SK-N-SH (cell line): ENCODE measurements around the gene TBC1D2B. TPM values are rescaled to one million over a fixed set of nuclear protein-coding genes. Genes with fewer than 3 reads are reported as not detected.

Source experiments
- CTCF ChIA-PET: fragments of 300-600, 350-600 bp; formaldehyde crosslinking; extraction: SDS; loops from one replicate; lab custom pipeline; 2021; lab: Yijun Ruan, JAX
- POLR2A ChIA-PET: fragments of 350-600 bp; sonication (Branson Sonifier 250); formaldehyde crosslinking; extraction: SDS; loops from one replicate; lab custom pipeline; 2020; ENCODE audit warnings: antibody characterized with exemption, inconsistent platforms; lab: Yijun Ruan, JAX
- DNase-seq: peaks from one replicate; pipeline ENCODE4 v3.0.0; 2012
- H2AFZ ChIP-seq: fragments of 200-600 bp; sonication (generic); 2 replicates; pipeline ENCODE4 v1.8.1; 2016; ENCODE audit warnings: antibody characterized with exemption, mild to moderate bottlenecking, low read depth
- H3F3A ChIP-seq: fragments of 200-600 bp; sonication (generic); replicated peaks from 2 replicates; pipeline ENCODE3; 2016; ENCODE audit warnings: antibody characterized with exemption, mild to moderate bottlenecking; ENCODE audit not compliant: insufficient read depth
- H3K27ac ChIP-seq, 2 experiments: fragments of 200-500 bp in 1 of 2; fragments of 200-600 bp in 1 of 2; sonication (Bioruptor generic) in 1 of 2; sonication (generic), shearing (Covaris generic) in 1 of 2; 2 replicates each; pipeline versions ENCODE4 v1.5.1 to v1.6.1; 2014 to 2016; ENCODE audit warnings: low read depth in 2 of 2, inconsistent platforms in 1 of 2, low read length in 1 of 2, mild to moderate bottlenecking in 1 of 2, mixed read lengths in 1 of 2
- H3K27me3 ChIP-seq: fragments of 200-600 bp; sonication (generic), shearing (Covaris generic); 2 replicates; pipeline ENCODE4 v1.6.1; 2016; ENCODE audit warnings: mixed run types; ENCODE audit not compliant: insufficient read depth
- H3K36me3 ChIP-seq, 2 experiments: fragments of 200-500 bp in 1 of 2; fragments of 200-600 bp in 1 of 2; sonication (Bioruptor generic) in 1 of 2; sonication (generic) in 1 of 2; replicated peaks in 1 of 2; 2 replicates each; pipeline versions ENCODE3 to v1.5.1; 2014 to 2016; ENCODE audit warnings: low read length in 1 of 2, mild to moderate bottlenecking in 1 of 2; ENCODE audit not compliant: insufficient read depth in 2 of 2, control insufficient read depth in 1 of 2
- H3K4me1 ChIP-seq, 2 experiments: fragments of 200-500 bp in 1 of 2; fragments of 200-600 bp in 1 of 2; sonication (Bioruptor generic) in 1 of 2; sonication (generic), shearing (Covaris generic) in 1 of 2; 2 replicates each; pipeline versions ENCODE4 v1.5.1 to v1.6.1; 2014 to 2016; ENCODE audit warnings: low read depth in 1 of 2, low read length in 1 of 2, mixed run types in 1 of 2; ENCODE audit not compliant: insufficient read depth in 2 of 2, control insufficient read depth in 1 of 2
- H3K4me2 ChIP-seq: fragments of 200-600 bp; sonication (generic), shearing (Covaris generic); 2 replicates; pipeline ENCODE4 v1.6.1; 2017; ENCODE audit warnings: mixed run types
- H3K4me3 ChIP-seq, 2 experiments: fragments of 200-500 bp in 1 of 2; fragments of 200-600 bp in 1 of 2; sonication (Bioruptor generic) in 1 of 2; sonication (generic), shearing (Covaris generic) in 1 of 2; 2 replicates each; pipeline versions ENCODE4 v1.5.1 to v1.8.1; 2014 to 2016; ENCODE audit warnings: low read depth in 2 of 2, inconsistent platforms in 1 of 2, low read length in 1 of 2, mild to moderate bottlenecking in 1 of 2, mixed read lengths in 1 of 2, moderate library complexity in 1 of 2
- H3K79me2 ChIP-seq: fragments of 200-600 bp; sonication (generic); 2 replicates; pipeline ENCODE4 v1.8.1; 2017; ENCODE audit warnings: mild to moderate bottlenecking; ENCODE audit not compliant: insufficient read depth
- H3K9ac ChIP-seq: fragments of 200-600 bp; sonication (generic); 2 replicates; pipeline ENCODE4 v1.6.1; 2017; ENCODE audit warnings: mixed run types
- H3K9me2 ChIP-seq: fragments of 200-600 bp; sonication (generic); 2 replicates; pipeline ENCODE4 v1.6.1; 2017; ENCODE audit warnings: mixed run types
- H3K9me3 ChIP-seq: fragments of 200-600 bp; sonication (generic); 2 replicates; pipeline ENCODE4 v1.6.1; 2017; ENCODE audit warnings: mixed run types, mild to moderate bottlenecking, moderate library complexity
- H4K20me1 ChIP-seq: fragments of 200-600 bp; sonication (generic); 2 replicates; pipeline ENCODE4 v1.6.1; 2017; ENCODE audit warnings: mild to moderate bottlenecking, mixed run types; ENCODE audit not compliant: insufficient read depth
- ELF1 ChIP-seq: IDR thresholded peaks from 2 replicates; pipeline ENCODE4 v1.4.0; 2012
- EP300 ChIP-seq, 2 experiments: IDR thresholded peaks; 2 replicates each; pipeline versions ENCODE4 v1.4.0 to v1.6.1; 2012; ENCODE audit warnings: borderline replicate concordance in 1 of 2, low read depth in 1 of 2, low read length in 1 of 2
- EZH2phosphoT487 ChIP-seq: fragments of 200-600 bp; sonication (generic); IDR thresholded peaks from 2 replicates; pipeline ENCODE4 v1.6.1; 2017; ENCODE audit warnings: low read depth, mixed run types, mild to moderate bottlenecking, antibody characterized with exemption, moderate library complexity, borderline replicate concordance
- FOXJ3 ChIP-seq: sonication (generic); formaldehyde crosslinking; IDR thresholded peaks from 2 replicates; pipeline ENCODE4 v1.5.1; 2020; ENCODE audit warnings: mild to moderate bottlenecking, missing genetic modification reagents
- FOXM1 ChIP-seq: IDR thresholded peaks from 2 replicates; pipeline ENCODE4 v1.4.0; 2012; ENCODE audit warnings: low read depth, mild to moderate bottlenecking
- JUND ChIP-seq: IDR thresholded peaks from 2 replicates; pipeline ENCODE4 v1.4.0; 2012
- MXI1 ChIP-seq: IDR thresholded peaks from 2 replicates; pipeline ENCODE4 v1.6.1; 2012; ENCODE audit warnings: mild to moderate bottlenecking, low read depth, low read length, improper control_type of control experiment
- NRF1 ChIP-seq: IDR thresholded peaks from 2 replicates; pipeline ENCODE4 v1.6.1; 2012; ENCODE audit warnings: low read depth, mild to moderate bottlenecking, low read length
- POLR2AphosphoS5 ChIP-seq: IDR thresholded peaks from 2 replicates; pipeline ENCODE4 v1.6.1; 2012; ENCODE audit warnings: low read depth, low read length
- RAD21 ChIP-seq: IDR thresholded peaks from 2 replicates; pipeline ENCODE4 v1.6.1; 2012; ENCODE audit warnings: mild to moderate bottlenecking, low read length
- RCOR1 ChIP-seq: fragments of 150-350 bp; IDR thresholded peaks from 2 replicates; pipeline ENCODE4 v1.6.1; 2017; ENCODE audit warnings: antibody characterized with exemption, low read length
- SIN3A ChIP-seq: IDR thresholded peaks from 2 replicates; pipeline ENCODE4 v1.6.1; 2012; ENCODE audit warnings: low read depth, mild to moderate bottlenecking, low read length, moderate library complexity, borderline replicate concordance
- TAF1 ChIP-seq: IDR thresholded peaks from 2 replicates; pipeline ENCODE4 v1.6.1; 2012; ENCODE audit warnings: low read depth, mild to moderate bottlenecking, low read length, moderate library complexity, borderline replicate concordance
- USF1 ChIP-seq: IDR thresholded peaks from 2 replicates; pipeline ENCODE4 v1.4.0; 2012; ENCODE audit warnings: low read depth, borderline replicate concordance
- YY1 ChIP-seq: IDR thresholded peaks from 2 replicates; pipeline ENCODE4 v1.4.0; 2012; ENCODE audit warnings: low read depth, mild to moderate bottlenecking
- WGBS: methylation state at CpG from one replicate; pipeline ENCODE4 v1.1.6; 2017; ENCODE audit warnings: low lambda C conversion rate; 5-methylcytosine and 5-hydroxymethylcytosine counted together
- polyA plus RNA-seq, 3 experiments: library from polyadenylated mRNA; depleted of rRNA; stranded (reverse); fragments of >200 nt; gene quantifications; 2 replicates each; pipeline ENCODE4 v1.2.3, GENCODE V29; 2012
- TF ChIP-seq, protein P1 (sequence below): fragments of 150-350 bp; IDR thresholded peaks from 2 replicates; pipeline ENCODE4 v1.6.1; 2017; ENCODE audit warnings: antibody characterized with exemption, low read length, low read depth, borderline replicate concordance
- TF ChIP-seq, protein P2 (sequence below): fragments of 200-600 bp; sonication (generic); IDR thresholded peaks from 2 replicates; pipeline ENCODE4 v1.6.1; 2017; ENCODE audit warnings: antibody characterized with exemption, mild to moderate bottlenecking, moderate library complexity

The TBC1D2B gene
- polyA plus RNA-seq, 1 of the 3 experiments (the other 2 are of a cell fraction), result 19.0 TPM

- Histone ChIP-seq H3K9ac (peak overlapping the region; percentile 37; the same call in 1 of the 2 replicates), H2AFZ (peak overlapping the region; percentile 76), H3K4me1 (peaks cover 3 to 20% of the 10 kb centered on the region in 2 experiments; a peak in 3 of 4 replicates), H3K4me3 (peak overlapping the region; percentile 52 to 75), H4K20me1 (no peaks in the 10 kb centered on the region), H3K79me2 (peaks cover 41% of the 10 kb centered on the region), H3K27me3 (no peaks in the 10 kb centered on the region), H3K9me3 (no peaks in the 10 kb centered on the region), H3K9me2 (no peaks in the 10 kb centered on the region), H3F3A (peaks cover 32% of the 10 kb centered on the region), H3K36me3 (peaks cover 0 to 7% of the 10 kb centered on the region in 2 experiments), H3K27ac (peak overlapping the region in 1 of 2 experiments; percentile 9; a peak in 2 of 4 replicates), H3K4me2 (peak overlapping the region; percentile 84; the same call in 1 of the 2 replicates)
- DNase-seq, result no peak
- WGBS, result 50% methylated on average over 6 of the region's 7 CpGs
- POLR2A ChIA-PET, result no interaction called here
- CTCF ChIA-PET, result interaction anchor here (0.9 to 1.7 kb wide), 3 partner anchors 26 to 111 kb away, joined by 3 to 4 read pairs (median 4); no protein-coding TSS in a partner anchor
- no peak for TF ChIP-seq YY1
- no peak for TF ChIP-seq SIN3A
- no peak for TF ChIP-seq ELF1
- no peak for TF ChIP-seq MXI1
- TF ChIP-seq, protein P1, sequence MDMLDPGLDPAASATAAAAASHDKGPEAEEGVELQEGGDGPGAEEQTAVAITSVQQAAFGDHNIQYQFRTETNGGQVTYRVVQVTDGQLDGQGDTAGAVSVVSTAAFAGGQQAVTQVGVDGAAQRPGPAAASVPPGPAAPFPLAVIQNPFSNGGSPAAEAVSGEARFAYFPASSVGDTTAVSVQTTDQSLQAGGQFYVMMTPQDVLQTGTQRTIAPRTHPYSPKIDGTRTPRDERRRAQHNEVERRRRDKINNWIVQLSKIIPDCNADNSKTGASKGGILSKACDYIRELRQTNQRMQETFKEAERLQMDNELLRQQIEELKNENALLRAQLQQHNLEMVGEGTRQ, result no peak
- TF ChIP-seq EP300 (IDR thresholded peaks at IDR 0.05; ENCODE audit: borderline replicate concordance in 1 of 2, low read depth in 1 of 2, low read length in 1 of 2), result no peak
- no peak for TF ChIP-seq EZH2phosphoT487
- no peak for TF ChIP-seq TAF1
- no peak for TF ChIP-seq RAD21
- TF ChIP-seq RCOR1, result no peak
- TF ChIP-seq FOXM1, result no peak
- no peak for TF ChIP-seq POLR2AphosphoS5
- no peak for TF ChIP-seq NRF1
- TF ChIP-seq, protein P2, sequence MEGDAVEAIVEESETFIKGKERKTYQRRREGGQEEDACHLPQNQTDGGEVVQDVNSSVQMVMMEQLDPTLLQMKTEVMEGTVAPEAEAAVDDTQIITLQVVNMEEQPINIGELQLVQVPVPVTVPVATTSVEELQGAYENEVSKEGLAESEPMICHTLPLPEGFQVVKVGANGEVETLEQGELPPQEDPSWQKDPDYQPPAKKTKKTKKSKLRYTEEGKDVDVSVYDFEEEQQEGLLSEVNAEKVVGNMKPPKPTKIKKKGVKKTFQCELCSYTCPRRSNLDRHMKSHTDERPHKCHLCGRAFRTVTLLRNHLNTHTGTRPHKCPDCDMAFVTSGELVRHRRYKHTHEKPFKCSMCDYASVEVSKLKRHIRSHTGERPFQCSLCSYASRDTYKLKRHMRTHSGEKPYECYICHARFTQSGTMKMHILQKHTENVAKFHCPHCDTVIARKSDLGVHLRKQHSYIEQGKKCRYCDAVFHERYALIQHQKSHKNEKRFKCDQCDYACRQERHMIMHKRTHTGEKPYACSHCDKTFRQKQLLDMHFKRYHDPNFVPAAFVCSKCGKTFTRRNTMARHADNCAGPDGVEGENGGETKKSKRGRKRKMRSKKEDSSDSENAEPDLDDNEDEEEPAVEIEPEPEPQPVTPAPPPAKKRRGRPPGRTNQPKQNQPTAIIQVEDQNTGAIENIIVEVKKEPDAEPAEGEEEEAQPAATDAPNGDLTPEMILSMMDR, result no peak
- TF ChIP-seq USF1, result no peak
- no peak for TF ChIP-seq JUND
- no peak for TF ChIP-seq FOXJ3 (CRISPR knock-in tag)
These were observed 330 bp upstream of the TBC1D2B start for GRCh38 chr15:78077871-78078210.
